AG04449 (cell line): ENCODE results near the gene LAMA5.

Experiments
- CTCF ChIA-PET: fragments of 350-600 bp; formaldehyde crosslinking; extraction: SDS; loops from one replicate; lab custom pipeline; 2021; ENCODE audit warnings: antibody characterized with exemption; lab: Yijun Ruan, JAX
- POLR2A ChIA-PET: fragments of 400-600, 350-600 bp; formaldehyde crosslinking; extraction: SDS; loops from one replicate; lab custom pipeline; 2020; ENCODE audit warnings: antibody characterized with exemption, inconsistent platforms; lab: Yijun Ruan, JAX
- DNase-seq: peaks from one replicate; pipeline ENCODE4 v3.0.0-alpha.2; 2010; ENCODE audit warnings: low read depth, low spot score
- H3K4me3 ChIP-seq: 2 replicates; pipeline ENCODE4 v1.5.1; 2011; ENCODE audit warnings: low read depth, mild to moderate bottlenecking, control low read depth, low read length
- CTCF ChIP-seq: IDR thresholded peaks from one replicate; pipeline ENCODE4 v1.5.1; 2011; ENCODE audit warnings: mild to moderate bottlenecking, moderate library complexity, low read length, control low read depth, inconsistent platforms; ENCODE audit not compliant: insufficient read depth; ENCODE audit errors: missing control alignments

LAMA5 gene

DNA sequence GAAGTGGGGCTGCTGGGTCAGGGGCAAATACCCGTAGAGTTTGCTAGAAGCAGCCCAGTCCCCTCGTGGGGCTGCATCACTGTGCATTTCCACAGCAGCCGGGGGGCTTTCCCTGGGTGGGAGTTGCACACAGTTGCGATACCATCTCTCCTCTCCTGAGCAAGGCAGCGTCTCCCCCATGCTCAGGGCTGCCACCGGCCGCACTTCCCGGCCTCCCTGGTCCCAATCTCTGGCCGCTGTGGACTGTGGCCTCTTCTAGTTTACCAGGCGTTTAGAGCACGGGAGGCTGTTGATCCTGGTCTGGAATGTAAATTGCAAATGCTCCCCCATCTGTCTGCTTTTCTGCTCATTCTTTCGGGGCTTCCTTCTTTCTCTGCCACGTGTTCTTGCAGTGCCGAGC lies 97.7 kb downstream of the LAMA5 start:
- ChIA-PET POLR2A (no interaction called here), CTCF (no interaction called here)
- DNase-seq = no peak
- no peak overlapping the region for H3K4me3 ChIP-seq
- TF ChIP-seq CTCF = no peak

DNA sequence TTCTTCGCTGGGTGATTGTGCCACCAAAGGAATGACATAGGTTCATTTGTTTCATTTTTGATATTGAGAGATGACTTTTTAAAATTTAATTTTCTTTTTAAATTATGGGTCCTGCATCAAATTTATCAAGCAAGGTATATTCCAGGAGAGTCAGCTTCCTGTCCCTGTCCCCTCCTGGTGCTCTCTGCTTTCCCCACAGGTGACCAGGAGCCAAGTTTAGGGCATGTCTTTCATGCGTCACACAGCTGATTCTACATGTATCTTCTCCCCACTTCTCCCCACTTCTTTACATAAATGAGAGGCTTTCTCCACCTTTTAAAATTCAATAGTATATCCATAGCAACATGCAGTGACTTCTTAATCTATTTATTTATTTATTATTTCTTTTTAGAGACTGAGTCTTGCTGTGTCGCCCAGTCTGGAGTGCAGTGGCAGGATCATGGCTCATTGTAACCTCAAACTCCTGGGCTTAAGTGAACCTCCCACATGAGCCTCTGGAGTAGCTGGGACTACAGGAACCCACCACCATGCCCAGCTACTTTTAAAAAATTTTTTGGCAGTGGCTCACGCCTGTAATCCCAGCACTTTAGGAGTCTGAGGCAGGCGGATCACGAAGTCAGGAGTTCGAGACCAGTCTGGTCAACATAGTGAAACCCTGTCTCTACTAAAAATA lies 98.7 kb downstream of the LAMA5 start:
- CTCF ChIA-PET = interaction anchor here (0.6 kb wide), 1 partner anchor 80 kb away, joined by 3 read pairs; no protein-coding TSS in a partner anchor

GRCh38 chr20:62267543-62267942 lies 99.6 kb downstream of the LAMA5 start:
- DNase-seq = no peak
- TF ChIP-seq CTCF = no peak
- ChIA-PET POLR2A (no interaction called here), CTCF (interaction anchor here (1.6 kb wide), 1 partner anchor 35 kb away, joined by 7 read pairs; the partner anchor contains the start of gene ADRM1)
- H3K4me3 ChIP-seq = no peak overlapping the region

More for the DNA sequence above, 98.7 kb downstream of the LAMA5 start:
- no peak for DNase-seq
- H3K4me3 ChIP-seq = no peak overlapping the region
- POLR2A ChIA-PET = no interaction called here
- TF ChIP-seq CTCF = no peak

GRCh38 chr20:62266851-62267250 lies 100.3 kb downstream of the LAMA5 start:
- CTCF ChIA-PET = interaction anchor here (1.6 kb wide), 1 partner anchor 35 kb away, joined by 7 read pairs; the partner anchor contains the start of gene ADRM1
- TF ChIP-seq CTCF = no peak
- POLR2A ChIA-PET = no interaction called here
- DNase-seq = no peak
- no peak overlapping the region for H3K4me3 ChIP-seq

DNA sequence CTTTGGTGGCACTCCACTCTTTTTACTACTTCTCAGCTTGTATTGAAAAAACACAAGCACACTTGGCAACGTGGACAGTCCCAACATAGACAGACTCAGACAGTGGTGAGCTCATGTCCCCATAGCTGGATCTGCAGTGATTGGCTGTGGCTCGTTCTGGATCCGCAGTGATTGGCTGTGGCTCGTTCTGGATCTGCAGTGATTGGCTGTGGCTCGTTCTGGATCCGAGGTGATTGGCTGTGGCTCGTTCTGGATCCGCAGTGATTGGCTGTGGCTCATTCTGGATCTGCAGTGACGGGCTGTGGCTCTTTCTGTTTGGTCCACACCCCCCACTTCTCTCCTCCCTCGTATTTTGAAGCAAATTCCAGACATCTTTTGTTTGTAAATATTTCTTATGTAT lies 100.8 kb downstream of the LAMA5 start:
- TF ChIP-seq CTCF = no peak
- CTCF ChIA-PET = interaction anchor here (0.6 to 1.6 kb wide), 2 partner anchors 20 to 36 kb away, joined by 3 to 7 read pairs; partner anchors contain the start of gene ADRM1
- DNase-seq = no peak
- no peak overlapping the region for H3K4me3 ChIP-seq
- POLR2A ChIA-PET = no interaction called here

DNA sequence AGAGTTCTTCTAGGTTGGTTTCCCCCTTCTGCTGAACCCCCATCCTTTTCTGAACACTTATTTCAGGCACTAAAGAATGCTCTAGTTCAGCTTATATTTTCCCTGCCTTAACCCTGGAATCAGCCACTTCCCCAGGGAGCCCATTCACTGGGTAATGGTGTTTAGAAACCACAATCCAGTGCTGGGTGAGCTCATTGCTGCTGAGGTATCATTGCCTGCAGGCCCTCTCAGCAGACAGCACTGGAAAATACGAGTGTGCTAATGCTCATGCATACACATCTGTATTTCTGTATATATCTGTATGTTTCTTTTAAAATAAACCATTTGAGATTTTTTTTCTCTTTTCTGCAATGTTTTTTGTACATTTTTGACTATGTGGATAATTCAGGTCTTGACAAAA lies 101.7 kb downstream of the LAMA5 start:
- no peak for TF ChIP-seq CTCF
- H3K4me3 ChIP-seq = no peak overlapping the region
- ChIA-PET CTCF (interaction anchor here (1.1 kb wide), 1 partner anchor 19 kb away, joined by 3 read pairs; no protein-coding TSS in a partner anchor), POLR2A (no interaction called here)
- no peak for DNase-seq
